Epithelial cell of esophagus (primary cell): Measurements from ENCODE around the gene GRPEL2.

Experiments used
- DNase-seq: peaks from one replicate; pipeline ENCODE4 v3.0.0; 2010; ENCODE audit warnings: low read depth
- H3K4me3 ChIP-seq: 2 replicates; pipeline ENCODE4 v1.5.1; 2011; ENCODE audit warnings: mild to moderate bottlenecking, low read length, control low read depth
- TF ChIP-seq, protein P1 (sequence below): IDR thresholded peaks from 2 replicates; pipeline ENCODE4 v1.5.1; 2011; ENCODE audit warnings: low read depth, mild to moderate bottlenecking, low read length, control low read depth, inconsistent platforms; ENCODE audit not compliant: insufficient read depth; ENCODE audit errors: missing control alignments

The GRPEL2 gene

DNA sequence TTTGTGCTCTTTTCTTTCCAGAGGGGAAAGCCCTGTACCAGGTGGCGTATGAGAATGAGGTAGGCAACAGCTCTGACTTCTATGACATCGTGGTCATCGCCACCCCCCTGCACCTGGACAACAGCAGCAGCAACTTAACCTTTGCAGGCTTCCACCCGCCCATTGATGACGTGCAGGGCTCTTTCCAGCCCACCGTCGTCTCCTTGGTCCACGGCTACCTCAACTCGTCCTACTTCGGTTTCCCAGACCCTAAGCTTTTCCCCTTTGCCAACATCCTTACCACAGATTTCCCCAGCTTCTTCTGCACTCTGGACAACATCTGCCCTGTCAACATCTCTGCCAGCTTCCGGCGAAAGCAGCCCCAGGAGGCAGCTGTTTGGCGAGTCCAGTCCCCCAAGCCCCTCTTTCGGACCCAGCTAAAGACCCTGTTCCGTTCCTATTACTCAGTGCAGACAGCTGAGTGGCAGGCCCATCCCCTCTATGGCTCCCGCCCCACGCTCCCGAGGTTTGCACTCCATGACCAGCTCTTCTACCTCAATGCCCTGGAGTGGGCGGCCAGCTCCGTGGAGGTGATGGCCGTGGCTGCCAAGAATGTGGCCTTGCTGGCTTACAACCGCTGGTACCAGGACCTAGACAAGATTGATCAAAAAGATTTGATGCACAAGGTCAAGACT is 22.8 kb downstream of the GRPEL2 start:
- no peak for DNase-seq
- TF ChIP-seq, protein P1, sequence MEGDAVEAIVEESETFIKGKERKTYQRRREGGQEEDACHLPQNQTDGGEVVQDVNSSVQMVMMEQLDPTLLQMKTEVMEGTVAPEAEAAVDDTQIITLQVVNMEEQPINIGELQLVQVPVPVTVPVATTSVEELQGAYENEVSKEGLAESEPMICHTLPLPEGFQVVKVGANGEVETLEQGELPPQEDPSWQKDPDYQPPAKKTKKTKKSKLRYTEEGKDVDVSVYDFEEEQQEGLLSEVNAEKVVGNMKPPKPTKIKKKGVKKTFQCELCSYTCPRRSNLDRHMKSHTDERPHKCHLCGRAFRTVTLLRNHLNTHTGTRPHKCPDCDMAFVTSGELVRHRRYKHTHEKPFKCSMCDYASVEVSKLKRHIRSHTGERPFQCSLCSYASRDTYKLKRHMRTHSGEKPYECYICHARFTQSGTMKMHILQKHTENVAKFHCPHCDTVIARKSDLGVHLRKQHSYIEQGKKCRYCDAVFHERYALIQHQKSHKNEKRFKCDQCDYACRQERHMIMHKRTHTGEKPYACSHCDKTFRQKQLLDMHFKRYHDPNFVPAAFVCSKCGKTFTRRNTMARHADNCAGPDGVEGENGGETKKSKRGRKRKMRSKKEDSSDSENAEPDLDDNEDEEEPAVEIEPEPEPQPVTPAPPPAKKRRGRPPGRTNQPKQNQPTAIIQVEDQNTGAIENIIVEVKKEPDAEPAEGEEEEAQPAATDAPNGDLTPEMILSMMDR, result no peak
- no peak overlapping the region for H3K4me3 ChIP-seq

DNA sequence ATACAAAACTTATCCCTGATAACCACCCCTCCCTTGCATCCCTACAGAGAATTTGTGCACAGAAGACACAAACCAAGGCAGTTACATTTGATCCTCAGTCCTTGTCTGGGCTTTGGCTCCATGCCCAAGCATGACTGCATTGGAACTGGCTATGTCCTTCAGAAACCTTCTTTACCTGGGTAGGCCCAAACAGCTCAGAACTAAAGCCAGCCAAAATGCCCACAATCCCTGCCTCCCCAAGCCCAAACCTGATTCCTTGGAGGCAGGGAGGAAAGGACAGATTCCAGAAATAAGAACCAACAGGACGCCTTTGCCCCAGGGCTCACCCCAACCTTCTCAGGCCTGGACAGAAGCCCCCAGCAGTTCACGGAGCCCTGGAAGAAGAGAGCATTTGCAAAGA is 25.6 kb downstream of the GRPEL2 start:
- TF ChIP-seq, protein P1, result no peak
- H3K4me3 ChIP-seq, result no peak overlapping the region
- DNase-seq, result peak; percentile 41

DNA sequence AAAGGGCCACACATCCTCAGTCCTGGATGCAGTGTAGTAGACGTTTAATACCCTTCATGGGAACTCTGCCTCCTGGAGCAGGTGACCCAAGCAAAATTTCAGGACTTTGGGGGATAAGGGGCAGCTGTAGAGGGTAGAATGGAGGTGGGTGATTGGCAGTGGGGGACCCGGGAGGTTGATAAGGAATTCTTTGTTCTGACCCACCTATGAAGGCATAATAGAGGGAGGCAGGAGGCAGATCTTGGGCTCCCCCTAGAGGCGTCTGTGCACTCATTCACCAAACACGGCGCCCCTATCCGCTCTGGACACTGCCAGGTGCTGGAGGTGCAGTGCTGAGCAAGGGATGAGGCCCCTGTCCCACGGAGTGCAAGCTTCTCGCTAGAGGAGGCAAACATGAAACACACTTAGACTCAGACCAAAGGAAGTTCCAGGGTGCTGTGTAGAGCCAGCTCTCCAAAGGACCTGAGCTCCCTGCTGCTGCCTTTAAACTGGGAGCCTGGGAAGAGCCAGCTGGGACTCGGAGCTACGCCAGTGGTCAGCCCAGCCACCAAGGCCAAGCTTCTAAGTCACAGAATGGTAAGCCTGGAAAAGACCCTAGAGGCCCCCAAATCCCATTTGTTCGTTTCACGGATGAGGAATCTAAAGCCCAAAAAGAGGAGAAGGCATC is 26.1 kb downstream of the GRPEL2 start:
- DNase-seq, result peak; percentile 70
- TF ChIP-seq, protein P1, result peak; percentile 83
- H3K4me3 ChIP-seq, result no peak overlapping the region

DNA sequence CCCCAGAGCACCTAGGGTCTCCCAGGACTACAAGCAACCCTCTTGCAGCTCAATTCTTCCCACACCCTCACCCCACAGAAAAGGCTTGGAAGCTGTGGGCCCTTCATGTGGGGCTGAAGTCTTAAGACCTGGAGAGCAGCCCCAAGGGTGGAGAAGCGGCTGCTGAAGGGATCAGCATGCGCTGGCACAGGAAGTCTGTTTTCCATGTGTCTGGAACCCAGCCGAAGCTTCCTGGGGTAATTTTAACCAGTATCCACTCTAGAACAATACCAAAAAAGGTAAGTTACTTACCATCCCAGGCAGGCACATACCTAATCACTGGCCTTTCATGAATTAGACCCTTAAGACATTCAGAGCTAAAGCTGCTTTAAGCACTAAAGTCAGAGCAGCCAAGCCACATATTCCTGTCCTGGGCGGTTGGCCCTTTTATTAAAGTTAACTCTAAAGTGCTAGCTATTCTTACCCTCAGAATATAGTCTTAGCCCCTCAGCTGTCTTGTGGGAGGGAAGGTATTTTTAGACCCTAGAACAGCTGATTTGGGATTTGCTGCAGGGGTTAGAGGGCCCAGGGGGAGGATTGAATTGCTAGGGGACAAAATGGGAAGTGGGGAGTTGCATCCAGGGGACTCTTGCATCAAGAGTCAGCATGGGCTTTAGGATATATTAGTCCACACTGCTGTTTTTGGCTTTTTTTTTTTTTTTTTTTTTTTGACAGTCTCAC is 26.9 kb downstream of the GRPEL2 start:
- no peak for DNase-seq
- TF ChIP-seq, protein P1, result no peak
- H3K4me3 ChIP-seq, result no peak overlapping the region

DNA sequence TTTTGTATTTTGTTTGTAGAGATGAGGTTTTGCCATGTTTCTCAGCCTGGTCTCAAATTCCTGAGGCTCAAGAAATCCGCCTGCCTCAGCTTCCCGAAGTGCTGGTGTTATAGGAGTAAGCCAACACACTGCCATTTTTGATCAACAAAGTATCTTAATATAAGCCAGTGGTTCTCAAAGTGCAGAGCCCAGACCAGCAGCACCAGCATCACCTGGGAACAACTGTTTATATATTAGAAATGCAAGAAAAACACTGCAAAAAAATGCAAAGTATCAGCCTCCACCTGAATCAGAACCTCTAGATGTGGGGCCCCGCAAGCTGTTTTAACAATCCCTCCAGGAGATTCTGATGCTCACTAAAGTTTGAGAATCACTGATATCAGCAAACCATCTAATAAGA is 27.6 kb downstream of the GRPEL2 start:
- no peak overlapping the region for H3K4me3 ChIP-seq
- TF ChIP-seq, protein P1, result no peak
- DNase-seq, result no peak

DNA sequence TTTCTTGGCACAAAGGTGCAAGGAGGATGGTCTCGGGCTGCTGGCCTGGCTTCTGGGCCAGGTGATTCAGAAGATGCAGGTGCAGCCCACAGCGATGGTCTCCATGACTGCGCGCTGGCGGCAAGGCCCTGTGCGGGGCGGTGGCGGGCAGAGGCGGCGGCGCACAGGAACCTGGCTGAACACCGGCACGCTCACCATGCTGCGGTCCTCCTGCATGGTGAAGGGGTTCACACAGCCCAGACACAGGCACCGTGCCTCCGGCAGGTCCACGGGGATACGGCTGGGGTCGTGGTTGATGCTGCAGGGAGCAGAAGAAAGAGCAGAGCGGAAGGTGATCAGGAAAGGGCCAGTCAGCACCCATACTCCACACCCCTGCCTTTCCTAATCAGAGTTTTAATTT is 29.0 kb downstream of the GRPEL2 start:
- TF ChIP-seq, protein P1, result no peak
- no peak overlapping the region for H3K4me3 ChIP-seq
- DNase-seq, result no peak
